Raji (cell line): ENCODE results near the gene GJB5.

ENCODE experiments used
- POLR2A ChIP-seq: IDR thresholded peaks from 2 replicates; pipeline ENCODE4 v1.6.1; 2011; ENCODE audit warnings: low read depth, low read length, control low read depth; ENCODE audit not compliant: insufficient read depth

GJB5 gene

GRCh38 chr1:34754964-34755637, at the start of gene GJB5:
Gene GJB5 (plus strand): TSS chr1:34755047. CDS start chr1:34757331, 2,284 bp downstream.
- no peak for TF ChIP-seq POLR2A

DNA sequence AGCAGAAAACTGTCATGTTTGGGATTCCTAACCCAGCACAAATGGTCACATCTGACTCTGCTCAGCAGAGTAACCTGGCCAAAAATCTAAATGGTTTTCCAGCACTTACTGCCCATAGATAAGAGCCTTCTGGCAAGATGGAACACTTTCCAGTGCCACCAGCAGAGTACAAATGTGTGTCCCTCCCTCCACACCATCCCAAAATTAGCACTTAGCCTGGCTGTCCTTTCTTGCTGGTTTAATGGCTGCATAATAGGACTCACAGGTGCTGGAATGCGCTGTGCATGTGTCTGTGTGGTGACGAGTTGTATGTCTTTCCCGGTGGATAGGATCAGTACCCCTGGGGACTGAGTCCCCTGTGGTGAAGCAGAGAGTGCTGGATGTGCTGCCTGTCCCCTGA, 49.8 kb upstream of the GJB5 start:
- no peak for TF ChIP-seq POLR2A

GRCh38 chr1:34708106-34708505, 46.7 kb upstream of the GJB5 start:
- no peak for TF ChIP-seq POLR2A

GRCh38 chr1:34709547-34709946, 45.3 kb upstream of the GJB5 start:
- no peak for TF ChIP-seq POLR2A

GRCh38 chr1:34710812-34711211, 44.0 kb upstream of the GJB5 start:
- TF ChIP-seq POLR2A: no peak

DNA sequence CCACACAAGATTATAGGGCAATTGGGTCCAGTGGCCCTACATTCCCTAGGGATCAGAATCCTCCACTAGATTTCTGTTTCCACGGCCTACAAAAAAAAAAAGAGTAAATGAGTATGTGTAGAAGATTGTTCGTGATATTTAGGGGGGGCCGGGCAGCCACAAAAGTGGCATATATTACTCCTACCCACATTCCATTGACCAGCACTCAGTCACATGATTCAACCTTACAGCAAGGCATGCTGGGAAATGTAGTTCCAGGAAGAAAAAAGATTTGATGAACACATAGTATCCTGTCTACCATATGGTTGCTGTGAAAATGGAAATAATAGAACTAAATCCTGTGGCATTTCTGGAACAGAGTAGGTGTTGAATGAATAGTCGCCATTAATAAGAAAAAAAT, 43.4 kb upstream of the GJB5 start:
- no peak for TF ChIP-seq POLR2A

DNA sequence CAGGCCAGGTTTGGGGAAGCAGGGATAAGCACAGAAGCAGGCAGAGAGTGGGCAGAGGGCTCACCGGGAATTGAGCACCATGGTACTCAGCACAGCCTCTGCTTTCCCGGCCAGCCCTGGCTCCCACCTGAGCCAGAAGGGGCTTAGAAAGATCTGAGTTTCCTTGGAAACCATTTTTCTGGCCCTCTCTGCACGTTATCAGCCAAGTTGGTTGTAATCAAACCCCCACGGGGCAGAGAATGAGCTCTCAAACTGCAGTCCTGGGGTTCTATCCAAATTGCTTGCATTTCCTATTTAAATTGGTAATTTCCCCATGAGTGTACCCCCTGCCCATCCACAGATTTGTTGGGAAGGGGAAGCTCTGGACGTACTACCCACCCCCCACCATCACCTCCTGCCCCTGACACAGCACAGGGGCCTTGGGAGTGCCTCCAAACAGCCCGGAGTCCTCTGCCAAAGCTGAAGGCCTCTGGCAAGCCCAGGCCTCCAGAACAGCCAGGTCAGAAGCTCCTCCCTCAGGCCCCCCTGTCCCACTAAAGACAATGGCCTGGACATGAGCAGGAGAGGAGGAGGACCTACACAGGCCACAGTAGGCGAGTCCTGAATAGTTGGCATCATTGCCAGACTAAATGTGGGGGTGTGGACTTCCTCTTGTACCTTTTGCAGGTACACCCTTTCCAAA, 42.7 kb upstream of the GJB5 start:
- no peak for TF ChIP-seq POLR2A

- TF ChIP-seq POLR2A: no peak
These were observed 41.4 kb upstream of the GJB5 start for GRCh38 chr1:34713443-34713842.

GRCh38 chr1:34714386-34714785, 40.5 kb upstream of the GJB5 start:
- TF ChIP-seq POLR2A: no peak

DNA sequence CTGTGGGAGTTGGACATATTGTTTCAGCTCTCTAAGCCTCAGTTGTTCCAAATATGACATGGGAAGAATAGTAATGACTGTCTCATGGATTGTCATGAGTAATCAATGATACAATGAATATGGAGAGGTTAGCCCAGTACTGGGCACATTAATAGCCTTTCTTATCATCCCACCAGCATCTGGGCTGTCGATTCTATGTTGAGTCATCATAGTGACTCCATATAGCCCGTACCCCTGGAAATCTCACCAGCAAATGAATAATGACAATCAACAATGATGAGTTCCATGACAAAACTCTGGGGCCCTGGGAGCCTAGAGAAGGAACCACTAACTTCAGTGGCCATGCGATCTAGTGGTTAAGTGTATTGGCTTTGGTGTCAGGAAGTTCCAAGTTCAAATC, 39.7 kb upstream of the GJB5 start:
- TF ChIP-seq POLR2A: no peak

DNA sequence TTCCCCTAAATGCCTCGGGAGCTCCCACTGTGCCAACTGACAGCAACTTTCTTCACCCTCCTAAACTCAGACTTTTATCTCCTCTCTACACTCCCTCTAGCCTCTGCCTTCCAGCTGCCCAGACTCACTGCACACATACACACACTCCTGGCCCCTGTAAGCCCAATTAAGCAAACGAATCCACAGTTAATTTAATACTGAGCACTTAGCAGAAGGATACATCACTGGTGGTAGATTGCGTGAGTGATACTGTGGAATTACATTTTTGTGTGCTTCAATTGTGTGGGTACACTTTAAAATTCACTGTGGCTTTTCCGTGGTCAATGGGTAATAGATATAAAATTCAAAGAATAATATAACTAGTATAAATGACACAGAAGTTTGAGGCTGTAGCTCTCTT, 33.6 kb upstream of the GJB5 start:
- no peak for TF ChIP-seq POLR2A

DNA sequence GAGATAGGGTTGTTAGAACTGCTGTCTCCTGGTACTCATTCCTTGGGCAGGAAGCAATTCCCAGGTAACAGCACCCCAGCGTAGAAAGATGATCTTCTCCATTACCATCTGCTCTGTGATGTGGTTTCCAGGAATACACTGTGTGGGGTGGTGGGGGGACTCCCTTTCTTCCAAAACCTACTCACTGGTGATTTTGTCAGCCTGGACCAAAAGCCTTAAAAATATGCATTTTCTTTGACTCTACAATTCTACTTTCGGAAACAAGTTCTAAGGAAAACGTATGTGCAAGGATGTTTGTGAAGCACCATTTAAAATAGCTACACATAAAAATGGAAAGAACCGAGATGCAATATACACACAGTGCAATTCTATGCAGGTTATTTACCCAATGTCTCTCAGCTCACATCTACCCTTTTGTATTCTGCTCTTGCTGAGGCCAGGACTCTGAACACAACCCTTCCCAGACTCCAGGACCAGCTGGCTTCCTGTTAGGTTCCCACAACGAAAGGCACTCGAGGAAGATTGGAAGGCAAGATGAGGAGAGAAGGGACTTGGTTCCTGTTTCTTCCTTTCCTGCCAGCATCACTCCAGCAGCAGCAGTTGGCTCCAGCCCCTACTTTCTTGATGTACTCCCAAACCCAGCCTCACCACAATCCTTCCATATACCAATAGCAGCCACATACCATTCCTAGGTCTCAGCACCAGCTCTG, 33.0 kb upstream of the GJB5 start:
- no peak for TF ChIP-seq POLR2A

GRCh38 chr1:34726861-34727260, 28.0 kb upstream of the GJB5 start:
- TF ChIP-seq POLR2A: no peak

DNA sequence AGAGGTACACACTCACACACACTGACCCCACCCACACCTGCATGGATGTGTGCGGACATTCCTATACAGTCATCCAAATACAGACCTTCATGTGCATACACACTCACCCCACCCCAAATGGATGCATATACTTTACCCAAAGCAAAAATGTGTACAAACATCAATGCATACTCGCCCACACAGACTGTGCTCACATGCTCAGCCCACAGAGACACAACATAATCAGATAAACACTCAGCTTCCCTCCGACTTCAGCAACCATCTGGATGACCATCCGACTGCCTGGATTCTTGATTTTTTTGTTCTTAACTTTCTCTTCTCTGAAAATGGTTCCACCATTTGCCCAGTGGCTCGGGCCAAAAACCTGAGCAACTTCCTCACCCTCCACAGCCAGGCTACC, 24.4 kb upstream of the GJB5 start:
- TF ChIP-seq POLR2A: no peak

DNA sequence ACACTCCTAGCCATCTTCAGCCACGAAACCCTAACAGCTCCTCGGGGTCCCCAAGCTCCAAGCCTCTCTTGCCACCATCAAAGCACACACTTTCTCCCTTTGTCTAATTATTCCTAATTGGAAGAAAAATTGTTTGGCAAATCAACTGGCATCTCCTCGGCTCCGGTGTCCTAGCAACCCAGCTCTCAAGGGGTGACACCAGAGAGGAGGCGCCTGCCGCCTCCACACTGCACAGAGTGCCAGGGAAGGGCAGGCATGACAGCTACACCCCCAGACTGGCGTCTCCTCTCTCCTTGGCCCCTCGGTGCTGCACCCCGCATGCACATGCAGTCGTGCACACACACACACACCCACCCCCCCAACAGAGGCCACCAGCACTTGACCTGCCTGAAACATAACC, 18.2 kb upstream of the GJB5 start:
- TF ChIP-seq POLR2A: no peak

- TF ChIP-seq POLR2A: no peak
These were observed 15.2 kb upstream of the GJB5 start for GRCh38 chr1:34739613-34740012.
